Iris pigment epithelial cell (primary cell): ENCODE measurements around the gene PRKCA.
A peak's percentile ranks its signal among the peaks of the same experiment; 100 is the strongest.
"Not testable (repeated sequence)": the region's sequence is repeated elsewhere in the genome, so short reads cannot be mapped to it uniquely, and the experiment has no call there.

ENCODE experiments used
- DNase-seq: peaks from one replicate; pipeline ENCODE4 v3.0.0-alpha.2; 2011; ENCODE audit warnings: low read depth

PRKCA gene

GRCh38 chr17:66386498-66387351, 84.3 kb downstream of the PRKCA start:
- peak; percentile 67 for DNase-seq

GRCh38 chr17:66387392-66387981, 85.1 kb downstream of the PRKCA start:
- DNase-seq, result no peak

- DNase-seq, result no peak
Observed at GRCh38 chr17:66392783-66393437, 90.5 kb downstream of the PRKCA start.

- no peak for DNase-seq
Observed at GRCh38 chr17:66395961-66396360, 93.5 kb downstream of the PRKCA start.

GRCh38 chr17:66397486-66397885, 95.1 kb downstream of the PRKCA start:
- no peak for DNase-seq

GRCh38 chr17:66398059-66398458, 95.6 kb downstream of the PRKCA start:
- DNase-seq, result no peak

- DNase-seq, result no peak
Observed at GRCh38 chr17:66398617-66399016, 96.2 kb downstream of the PRKCA start.

GRCh38 chr17:66399441-66399840, 97.0 kb downstream of the PRKCA start:
- no peak for DNase-seq

GRCh38 chr17:66400041-66400688, 97.8 kb downstream of the PRKCA start:
- not testable (repeated sequence) for DNase-seq

GRCh38 chr17:66400698-66401097, 98.3 kb downstream of the PRKCA start:
- DNase-seq, result no peak

- DNase-seq, result no peak
Observed at GRCh38 chr17:66401364-66401763, 99.0 kb downstream of the PRKCA start.

GRCh38 chr17:66403846-66404556, 101.6 kb downstream of the PRKCA start:
- DNase-seq, result no peak

GRCh38 chr17:66405836-66406677, 103.6 kb downstream of the PRKCA start:
- DNase-seq, result no peak

GRCh38 chr17:66406701-66407644, 104.6 kb downstream of the PRKCA start:
- no peak for DNase-seq

- DNase-seq, result no peak
Observed at GRCh38 chr17:66407864-66408263, 105.5 kb downstream of the PRKCA start.

GRCh38 chr17:66411520-66411919, 109.1 kb downstream of the PRKCA start:
- DNase-seq, result no peak

- no peak for DNase-seq
Observed at GRCh38 chr17:66412857-66413558, 110.6 kb downstream of the PRKCA start.

- DNase-seq, result no peak
Observed at GRCh38 chr17:66413559-66414520, 111.4 kb downstream of the PRKCA start.
